ENCODE results near the gene ADAMTS13. TPM values are rescaled to one million over a fixed set of nuclear protein-coding genes. Genes with fewer than 3 reads are reported as not detected.

ADAMTS13 gene
- total and polyA plus RNA-seq, 2 donors (not counting 3 experiments of a cell fraction or from before 2014, with no cell fraction given): 1.5 to 2.5 TPM

- TF ChIP-seq EZH2 (IDR thresholded peaks at IDR 0.05; ENCODE audit: borderline replicate concordance, low read depth, low read length, severe bottlenecking): no peak
- no peak for TF ChIP-seq FOS (IDR thresholded peaks at IDR 0.05; ENCODE audit: borderline replicate concordance, insufficient read depth, low read length)
- TF ChIP-seq CTCF (IDR thresholded peaks at IDR 0.05; ENCODE audit: extremely low read depth in 1 of 2, insufficient read depth in 1 of 2, low read depth in 1 of 2, low read length in 2 of 2): no peak
- no peak for TF ChIP-seq MYC (IDR thresholded peaks at IDR 0.05; ENCODE audit: low read depth, low read length)
- no peak for TF ChIP-seq POLR2A (IDR thresholded peaks at IDR 0.05; ENCODE audit: low read depth, low read length)
- no peak for TF ChIP-seq JUN (IDR thresholded peaks at IDR 0.05; ENCODE audit: borderline replicate concordance, insufficient read depth, insufficient read length, low read depth)
- TF ChIP-seq GATA2 (IDR thresholded peaks at IDR 0.05; ENCODE audit: insufficient read depth, insufficient read length, low read depth, low read length): no peak
- no peak for TF ChIP-seq POLR2AphosphoS5 (IDR thresholded peaks at IDR 0.05; ENCODE audit: insufficient read depth, low read depth, low read length)
- no peak for TF ChIP-seq MAX (IDR thresholded peaks at IDR 0.05; ENCODE audit: insufficient read depth, insufficient read length)
- Histone ChIP-seq H3K27ac (ENCODE audit: insufficient read depth, low read depth, low read length) (no peak overlapping the region), H3K27me3 (ENCODE audit: control insufficient read depth in 2 of 2, insufficient read depth in 2 of 2, low read length in 2 of 2) (peaks cover 0 to 2% of the 10 kb centered on the region in 2 experiments), H4K20me1 (replicated peaks; ENCODE audit: control insufficient read depth, extremely low read depth, insufficient read depth, low read length) (no peaks in the 10 kb centered on the region), H3K79me2 (ENCODE audit: control insufficient read depth, insufficient read depth, low read length) (no peaks in the 10 kb centered on the region), H3K9me1 (replicated peaks; ENCODE audit: control insufficient read depth, extremely low read depth, insufficient read depth, low read length) (no peaks in the 10 kb centered on the region), H3K4me2 (ENCODE audit: insufficient read depth, low read length) (no peak overlapping the region), H3K9me3 (replicated peaks; ENCODE audit: control insufficient read depth, insufficient read depth, low read length) (no peaks in the 10 kb centered on the region), H3K36me3 (ENCODE audit: control insufficient read depth in 2 of 2, extremely low read depth in 1 of 2, insufficient read depth in 2 of 2, low read length in 2 of 2) (peaks cover 2 to 22% of the 10 kb centered on the region in 2 experiments), H3K4me3 (replicated peaks in 1 of 3; ENCODE audit: insufficient read depth in 1 of 3, low read depth in 1 of 3, low read length in 3 of 3) (no peak overlapping the region), H3K9ac (replicated peaks; ENCODE audit: extremely low read depth, insufficient read depth, low read length) (no peak overlapping the region), H3K4me1 (ENCODE audit: control insufficient read depth, extremely low read depth, insufficient read depth, low read length) (peaks cover 6% of the 10 kb centered on the region), H2AFZ (ENCODE audit: low read depth, low read length) (no peak overlapping the region)
- FAIRE-seq (no peak), DNase-seq (ENCODE audit: low read depth, low spot score) (no peak)
- ChIA-PET CTCF (no interaction called here), POLR2A (no interaction called here)
- no TSS peak for BruUV-seq (replicated peaks)
- dilution Hi-C loops (cut with MboI; ENCODE audit: extremely low pct_ligation_motif_present, low sequenced_read_pairs) (no loop called here), intact Hi-C loops (cut with micrococcal nuclease) (no loop called here)
These were observed 19.5 kb upstream of the ADAMTS13 start for GRCh38 chr9:133402689-133403088.

All from endothelial cell of umbilical vein (primary cell).